ENCODE data around the gene NAA40.

The NAA40 gene

GRCh38 chr11:63985812-63986155, 47.0 kb downstream of the NAA40 start:
- TF ChIP-seq CTCF (IDR thresholded peaks at IDR 0.05; ENCODE audit: control insufficient read depth, insufficient read depth, low read depth, low read length, missing control alignments), result no peak
- DNase-seq (ENCODE audit: low read depth), result no peak
- H3K4me3 ChIP-seq (ENCODE audit: control insufficient read depth, low read depth, low read length), result peak overlapping the region; percentile 99

GRCh38 chr11:63986156-63986931, 47.5 kb downstream of the NAA40 start, which contains the start of gene OTUB1:
Gene OTUB1 (plus strand): TSS chr11:63986438. CDS start chr11:63986457, 19 bp downstream.
- peak; percentile 58 for DNase-seq (ENCODE audit: low read depth)
- no peak for TF ChIP-seq CTCF (IDR thresholded peaks at IDR 0.05; ENCODE audit: control insufficient read depth, insufficient read depth, low read depth, low read length, missing control alignments)
- H3K4me3 ChIP-seq (ENCODE audit: control insufficient read depth, low read depth, low read length), result peak within 1 kb of the TSS; percentile 99

- DNase-seq (ENCODE audit: low read depth), result no peak
- TF ChIP-seq CTCF (IDR thresholded peaks at IDR 0.05; ENCODE audit: control insufficient read depth, insufficient read depth, low read depth, low read length, missing control alignments), result no peak
- peak overlapping the region; percentile 99 for H3K4me3 ChIP-seq (ENCODE audit: control insufficient read depth, low read depth, low read length)
Observed at GRCh38 chr11:63986932-63987513, 48.2 kb downstream of the NAA40 start.

GRCh38 chr11:63991558-63991957, 52.8 kb downstream of the NAA40 start:
- no peak for DNase-seq (ENCODE audit: low read depth)
- TF ChIP-seq CTCF (IDR thresholded peaks at IDR 0.05; ENCODE audit: control insufficient read depth, insufficient read depth, low read depth, low read length, missing control alignments), result no peak
- no peak overlapping the region for H3K4me3 ChIP-seq (ENCODE audit: control insufficient read depth, low read depth, low read length)

GRCh38 chr11:63993100-63993499, 54.3 kb downstream of the NAA40 start:
- no peak overlapping the region for H3K4me3 ChIP-seq (ENCODE audit: control insufficient read depth, low read depth, low read length)
- DNase-seq (ENCODE audit: low read depth), result no peak
- no peak for TF ChIP-seq CTCF (IDR thresholded peaks at IDR 0.05; ENCODE audit: control insufficient read depth, insufficient read depth, low read depth, low read length, missing control alignments)

GRCh38 chr11:63993993-63994392, 55.2 kb downstream of the NAA40 start:
- no peak for TF ChIP-seq CTCF (IDR thresholded peaks at IDR 0.05; ENCODE audit: control insufficient read depth, insufficient read depth, low read depth, low read length, missing control alignments)
- H3K4me3 ChIP-seq (ENCODE audit: control insufficient read depth, low read depth, low read length), result no peak overlapping the region
- no peak for DNase-seq (ENCODE audit: low read depth)

Measured in AG09309 (cell line).